ENCODE measurements around the gene GPX1.
"Not testable (repeated sequence)": the region's sequence is repeated elsewhere in the genome, so short reads cannot be mapped to it uniquely, and the experiment has no call there.

The GPX1 gene

GRCh38 chr3:49358217-49358883 is at the start of gene GPX1:
Gene GPX1 (minus strand): TSS chr3:49358353. CDS start chr3:49358278, 75 bp downstream.
- peak; percentile 96 for DNase-seq (ENCODE audit: low read depth)
- no peak for TF ChIP-seq CTCF (IDR thresholded peaks at IDR 0.05; ENCODE audit: low read length, missing control alignments)
- peak within 1 kb of the TSS; percentile 68 for H3K4me3 ChIP-seq (replicated peaks; ENCODE audit: low read depth, low read length)

GRCh38 chr3:49406571-49407565 is 48.7 kb upstream of the GPX1 start:
- TF ChIP-seq CTCF (IDR thresholded peaks at IDR 0.05; ENCODE audit: low read length, missing control alignments) = no peak
- H3K4me3 ChIP-seq (replicated peaks; ENCODE audit: low read depth, low read length) = no peak overlapping the region
- no peak for DNase-seq (ENCODE audit: low read depth)

GRCh38 chr3:49405570-49405969 is 47.4 kb upstream of the GPX1 start:
- DNase-seq (ENCODE audit: low read depth); H3K4me3 ChIP-seq (replicated peaks; ENCODE audit: low read depth, low read length): not testable (repeated sequence)

GRCh38 chr3:49403891-49404290 is 45.7 kb upstream of the GPX1 start:
- DNase-seq (ENCODE audit: low read depth) = no peak
- H3K4me3 ChIP-seq (replicated peaks; ENCODE audit: low read depth, low read length) = no peak overlapping the region
- TF ChIP-seq CTCF (IDR thresholded peaks at IDR 0.05; ENCODE audit: low read length, missing control alignments) = no peak

GRCh38 chr3:49401766-49402165 is 43.6 kb upstream of the GPX1 start:
- no peak for DNase-seq (ENCODE audit: low read depth)
- no peak for TF ChIP-seq CTCF (IDR thresholded peaks at IDR 0.05; ENCODE audit: low read length, missing control alignments)
- no peak overlapping the region for H3K4me3 ChIP-seq (replicated peaks; ENCODE audit: low read depth, low read length)

DNA sequence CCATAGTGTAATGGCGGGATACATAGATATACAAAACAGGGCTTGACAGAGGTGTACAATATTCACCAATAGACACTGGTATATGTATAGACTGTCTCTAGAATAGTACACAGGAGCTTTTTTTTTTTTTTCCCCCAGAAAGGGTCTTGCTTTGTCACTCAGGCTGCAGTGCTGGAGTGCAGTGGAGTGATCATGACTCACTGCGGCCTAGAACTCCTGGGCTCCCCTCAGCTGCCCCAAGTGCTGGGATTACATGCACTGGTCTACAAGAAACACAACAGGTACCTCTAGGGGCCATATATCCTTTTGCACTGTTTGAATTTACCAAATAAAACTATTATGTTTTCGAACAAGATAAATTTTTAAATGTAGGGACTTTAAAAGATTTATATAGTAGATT is 41.3 kb upstream of the GPX1 start:
- TF ChIP-seq CTCF (IDR thresholded peaks at IDR 0.05; ENCODE audit: low read length, missing control alignments) = no peak
- H3K4me3 ChIP-seq (replicated peaks; ENCODE audit: low read depth, low read length) = no peak overlapping the region
- DNase-seq (ENCODE audit: low read depth) = no peak

DNA sequence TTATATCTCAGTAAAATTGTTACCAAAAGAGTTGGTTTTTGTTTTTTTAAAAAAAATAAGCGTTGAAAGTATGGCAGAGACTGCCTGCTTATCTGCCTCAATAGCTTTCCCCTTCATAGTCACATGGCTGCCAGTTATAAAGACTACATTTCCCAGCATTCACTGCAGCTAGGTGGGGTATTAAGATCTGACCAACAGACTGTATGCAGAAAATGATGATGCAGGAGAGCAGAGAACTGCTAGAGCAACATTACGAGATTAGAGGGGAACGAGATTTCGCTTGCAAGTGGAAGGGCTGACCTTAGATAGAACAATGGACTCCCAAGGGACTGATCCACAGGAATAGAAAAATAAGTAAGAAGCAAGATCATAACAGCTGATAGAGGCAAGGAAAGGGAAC is 39.3 kb upstream of the GPX1 start:
- DNase-seq (ENCODE audit: low read depth) = peak; percentile 54
- no peak for TF ChIP-seq CTCF (IDR thresholded peaks at IDR 0.05; ENCODE audit: low read length, missing control alignments)

GRCh38 chr3:49391310-49391709 is 33.2 kb upstream of the GPX1 start:
- not testable (repeated sequence) for DNase-seq (ENCODE audit: low read depth); H3K4me3 ChIP-seq (replicated peaks; ENCODE audit: low read depth, low read length)

More for the DNA sequence above, 39.3 kb upstream of the GPX1 start:
- H3K4me3 ChIP-seq (replicated peaks; ENCODE audit: low read depth, low read length) = no peak overlapping the region
